ENCODE results near the gene KCNMA1. TPM values are rescaled to one million over a fixed set of nuclear protein-coding genes. Genes with fewer than 3 reads are reported as not detected.

KCNMA1 gene
- polyA plus RNA-seq, 6 donors from 2014 or later, result not detected

- ATAC-seq (ENCODE audit: low read depth in 2 of 2), result no peak
- Mint-ChIP-seq H3K36me3 (no peaks in the 10 kb centered on the region), H3K4me3 (no peak overlapping the region), H3K9me3 (peaks cover 0 to 5% (median 0%) of the 10 kb centered on the region in 7 donors), H3K27ac (no peak overlapping the region), H3K27me3 (peaks cover 0 to 6% (median 0%) of the 10 kb centered on the region in 3 donors), H3K4me1 (peaks cover 0 to 5% (median 0%) of the 10 kb centered on the region in 3 donors)
- DNase-seq, result no peak
Measured at GRCh38 chr10:76864922-76865321, 772.7 kb downstream of the KCNMA1 start.

GRCh38 chr10:76858721-76859120 is 778.9 kb downstream of the KCNMA1 start:
- peaks cover 0 to 4% (median 2%) of the 10 kb centered on the region in 3 donors for H3K4me1 Mint-ChIP-seq
- no peak overlapping the region for H3K4me3 Mint-ChIP-seq

GRCh38 chr10:76840802-76841201 is 796.8 kb downstream of the KCNMA1 start:
- H3K4me1 Mint-ChIP-seq, result no peaks in the 10 kb centered on the region
- no peaks in the 10 kb centered on the region for H3K36me3 Mint-ChIP-seq
- DNase-seq, result no peak
- H3K27me3 Mint-ChIP-seq, result peaks cover 0 to 8% (median 0%) of the 10 kb centered on the region in 3 donors
- H3K9me3 Mint-ChIP-seq, result peaks cover 0 to 7% (median 4%) of the 10 kb centered on the region in 7 donors
- no peak overlapping the region for H3K4me3 Mint-ChIP-seq
- H3K27ac Mint-ChIP-seq, result no peak overlapping the region
- no peak for ATAC-seq (ENCODE audit: low read depth in 2 of 2)

More at GRCh38 chr10:76858721-76859120, 778.9 kb downstream of the KCNMA1 start:
- ATAC-seq (ENCODE audit: low read depth in 2 of 2) (no peak), DNase-seq (no peak)
- peaks cover 0 to 6% (median 0%) of the 10 kb centered on the region in 3 donors for H3K27me3 Mint-ChIP-seq
- H3K27ac Mint-ChIP-seq, result no peak overlapping the region
- H3K36me3 Mint-ChIP-seq, result no peaks in the 10 kb centered on the region
- H3K9me3 Mint-ChIP-seq, result peaks cover 0 to 7% (median 4%) of the 10 kb centered on the region in 7 donors

- H3K9me3 Mint-ChIP-seq, result peaks cover 0 to 4% (median 2%) of the 10 kb centered on the region in 7 donors
- H3K36me3 Mint-ChIP-seq, result no peaks in the 10 kb centered on the region
- no peaks in the 10 kb centered on the region for H3K4me1 Mint-ChIP-seq
- H3K27ac Mint-ChIP-seq, result no peak overlapping the region
- DNase-seq (no peak), ATAC-seq (ENCODE audit: low read depth in 2 of 2) (no peak)
- H3K4me3 Mint-ChIP-seq, result no peak overlapping the region
- peaks cover 0 to 8% (median 0%) of the 10 kb centered on the region in 3 donors for H3K27me3 Mint-ChIP-seq
Measured at GRCh38 chr10:76839276-76839675, 798.3 kb downstream of the KCNMA1 start.

GRCh38 chr10:76830218-76830617 is 807.4 kb downstream of the KCNMA1 start:
- no peak for DNase-seq
- H3K27ac Mint-ChIP-seq, result no peak overlapping the region
- no peaks in the 10 kb centered on the region for H3K36me3 Mint-ChIP-seq
- no peaks in the 10 kb centered on the region for H3K4me1 Mint-ChIP-seq
- ATAC-seq (ENCODE audit: low read depth in 2 of 2), result no peak
- H3K27me3 Mint-ChIP-seq, result peaks cover 0 to 6% (median 0%) of the 10 kb centered on the region in 3 donors
- no peak overlapping the region for H3K4me3 Mint-ChIP-seq
- H3K9me3 Mint-ChIP-seq, result peaks cover 0 to 6% (median 4%) of the 10 kb centered on the region in 7 donors

GRCh38 chr10:76829724-76830123 is 807.9 kb downstream of the KCNMA1 start:
- H3K27ac Mint-ChIP-seq, result no peak overlapping the region
- H3K4me3 Mint-ChIP-seq, result no peak overlapping the region
- DNase-seq (no peak), ATAC-seq (ENCODE audit: low read depth in 2 of 2) (no peak)
- no peaks in the 10 kb centered on the region for H3K4me1 Mint-ChIP-seq
- peaks cover 0 to 6% (median 4%) of the 10 kb centered on the region in 7 donors for H3K9me3 Mint-ChIP-seq
- H3K27me3 Mint-ChIP-seq, result peaks cover 0 to 6% (median 0%) of the 10 kb centered on the region in 3 donors
- no peaks in the 10 kb centered on the region for H3K36me3 Mint-ChIP-seq
